ENCODE data around the gene SH3RF3. TPM values are rescaled to one million over a fixed set of nuclear protein-coding genes. Genes with fewer than 3 reads are reported as not detected.

SH3RF3 gene
- total RNA-seq, 1 experiment from 2014 or later, result 4.9 TPM

- ChIA-PET CTCF (no interaction called here), POLR2A (no interaction called here)
- ATAC-seq (no peak), DNase-seq (ENCODE audit: low read depth, low spot score) (no peak)
- intact Hi-C loops (cut with micrococcal nuclease; ENCODE audit: unreplicated experiment) (no loop called here), in situ Hi-C loops (cut with HindIII; ENCODE audit: low pct_unique_long_range_greater_than_20kb, low sequenced_read_pairs) (no loop called here)
- BruUV-seq (replicated peaks), result no TSS peak
- Histone ChIP-seq H3K36me3 (ENCODE audit: control insufficient read depth, insufficient read depth, low read length) (no peaks in the 10 kb centered on the region), H3K4me1 (ENCODE audit: control insufficient read depth, insufficient read depth, low read length) (no peaks in the 10 kb centered on the region), H3K4me3 (ENCODE audit: low read depth in 2 of 2, low read length in 2 of 2) (no peak overlapping the region), H3K9me3 (ENCODE audit: control insufficient read depth, insufficient read depth, low read depth, low read length) (no peaks in the 10 kb centered on the region), H3K27me3 (ENCODE audit: control insufficient read depth, insufficient read depth, low read length) (no peaks in the 10 kb centered on the region), H3K27ac (ENCODE audit: low read length) (no peak overlapping the region)
- TF ChIP-seq TCF7L2 (IDR thresholded peaks at IDR 0.05; ENCODE audit: low read depth, low read length) (no peak), POLR2AphosphoS5 (IDR thresholded peaks at IDR 0.05; ENCODE audit: low read depth, low read length) (no peak), CTCF (IDR thresholded peaks at IDR 0.05) (no peak), REST (IDR thresholded peaks at IDR 0.05; ENCODE audit: insufficient read depth in 1 of 2, low read depth in 2 of 2, low read length in 1 of 2) (no peak), SIN3A (IDR thresholded peaks at IDR 0.05; ENCODE audit: borderline replicate concordance, insufficient read depth, low read depth, low read length) (no peak)
Measured at GRCh38 chr2:109457366-109457765, 328.4 kb downstream of the SH3RF3 start.

DNA sequence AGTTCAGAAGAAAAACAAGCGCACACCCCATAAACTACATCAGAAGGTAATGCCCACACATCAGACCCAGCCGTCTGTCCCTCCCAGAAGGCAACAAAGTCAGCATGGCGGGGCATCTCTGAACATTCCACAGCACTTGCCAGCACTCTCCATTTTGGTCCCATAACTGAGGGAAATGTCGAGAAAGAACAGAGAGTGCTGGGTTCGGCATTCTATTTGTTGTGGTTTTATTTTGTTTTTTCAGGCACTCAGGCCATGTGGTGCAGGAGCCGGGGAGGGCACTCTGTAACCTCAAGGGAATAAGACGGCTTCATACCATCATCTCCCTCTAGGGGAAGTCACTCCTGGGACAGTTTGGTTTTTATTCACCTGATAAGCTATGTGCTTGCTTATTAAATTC lies 328.8 kb downstream of the SH3RF3 start:
- TF ChIP-seq POLR2AphosphoS5 (IDR thresholded peaks at IDR 0.05; ENCODE audit: low read depth, low read length), result no peak
- no peak for TF ChIP-seq REST (IDR thresholded peaks at IDR 0.05; ENCODE audit: insufficient read depth in 1 of 2, low read depth in 2 of 2, low read length in 1 of 2)
- no peak for TF ChIP-seq CTCF (IDR thresholded peaks at IDR 0.05)
- TF ChIP-seq TCF7L2 (IDR thresholded peaks at IDR 0.05; ENCODE audit: low read depth, low read length), result no peak
- no peak for TF ChIP-seq SIN3A (IDR thresholded peaks at IDR 0.05; ENCODE audit: borderline replicate concordance, insufficient read depth, low read depth, low read length)
- no peaks in the 10 kb centered on the region for H3K36me3 ChIP-seq (ENCODE audit: control insufficient read depth, insufficient read depth, low read length)

More for the DNA sequence above, 328.8 kb downstream of the SH3RF3 start:
- Histone ChIP-seq H3K27me3 (ENCODE audit: control insufficient read depth, insufficient read depth, low read length) (no peaks in the 10 kb centered on the region), H3K4me3 (ENCODE audit: low read depth in 2 of 2, low read length in 2 of 2) (no peak overlapping the region), H3K27ac (ENCODE audit: low read length) (no peak overlapping the region), H3K9me3 (ENCODE audit: control insufficient read depth, insufficient read depth, low read depth, low read length) (no peaks in the 10 kb centered on the region), H3K4me1 (ENCODE audit: control insufficient read depth, insufficient read depth, low read length) (no peaks in the 10 kb centered on the region)
- in situ Hi-C loops (cut with HindIII; ENCODE audit: low pct_unique_long_range_greater_than_20kb, low sequenced_read_pairs), result no loop called here
- POLR2A ChIA-PET, result no interaction called here
- intact Hi-C loops (cut with micrococcal nuclease; ENCODE audit: unreplicated experiment), result no loop called here
- CTCF ChIA-PET, result no interaction called here
- BruUV-seq (replicated peaks), result no TSS peak
- DNase-seq (ENCODE audit: low read depth, low spot score), result no peak
- no peak for ATAC-seq

Data from Panc1 (cell line).